ENCODE results near the gene KSR2.
"Not testable (repeated sequence)": the region's sequence is repeated elsewhere in the genome, so short reads cannot be mapped to it uniquely, and the experiment has no call there.

Gene KSR2

DNA sequence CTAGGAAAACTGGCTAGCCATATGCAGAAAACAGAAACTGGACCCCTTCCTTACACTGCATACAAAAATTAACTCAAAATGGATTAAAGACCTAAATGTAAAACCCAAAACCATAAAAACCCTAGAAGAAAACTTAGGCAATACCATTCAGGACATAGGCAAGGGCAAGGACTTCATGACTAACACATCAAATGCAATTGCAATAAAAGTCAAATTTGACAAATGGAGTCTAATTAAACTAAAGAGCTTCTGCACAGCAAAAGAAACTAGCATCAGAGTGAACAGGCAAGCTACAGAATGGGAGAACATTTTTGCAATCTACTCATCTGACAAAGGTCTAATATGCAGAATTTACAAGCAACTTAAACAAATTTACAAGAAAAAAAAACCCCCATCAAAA is 222.4 kb downstream of the KSR2 start:
- DNase-seq = not testable (repeated sequence)

DNA sequence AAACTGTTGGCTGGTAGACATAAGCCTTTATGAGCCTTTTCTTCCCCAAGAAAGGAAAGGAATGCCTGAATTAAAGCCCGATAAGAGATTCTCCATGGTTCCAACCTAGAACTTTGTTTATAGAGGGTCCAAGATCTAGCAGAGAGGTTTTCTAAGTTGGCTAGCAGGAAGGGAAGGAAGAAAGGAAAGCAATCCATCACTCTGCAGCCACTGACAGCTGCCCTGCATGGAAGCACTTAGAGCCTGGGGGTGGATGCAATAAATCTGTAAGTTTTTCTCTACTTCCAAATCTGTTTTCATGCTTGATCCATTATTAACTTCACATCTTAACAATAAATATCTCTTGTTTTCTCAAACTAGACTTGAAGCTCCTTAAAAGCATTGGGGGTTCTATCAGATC is 224.4 kb downstream of the KSR2 start:
- no peak for DNase-seq

DNA sequence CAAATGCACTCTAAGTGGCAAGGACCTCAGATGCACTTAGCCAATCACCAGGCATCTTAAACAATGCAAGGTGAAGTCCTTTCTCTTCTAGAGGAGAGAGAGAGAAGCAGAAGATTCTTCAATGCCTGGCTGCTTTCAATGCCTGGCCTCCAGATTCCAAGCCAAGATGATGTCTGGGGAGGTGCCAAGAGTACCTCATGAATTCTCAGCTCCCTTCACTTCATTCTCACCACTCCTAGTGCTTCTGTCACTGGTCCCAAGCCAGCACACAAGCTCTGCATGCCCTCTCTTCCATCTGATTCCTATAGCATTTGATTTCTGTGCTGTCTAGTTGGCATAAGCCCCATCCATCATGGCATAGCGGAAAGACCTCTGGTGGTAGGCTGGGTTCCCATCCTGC is 225.0 kb downstream of the KSR2 start:
- no peak for DNase-seq

DNA sequence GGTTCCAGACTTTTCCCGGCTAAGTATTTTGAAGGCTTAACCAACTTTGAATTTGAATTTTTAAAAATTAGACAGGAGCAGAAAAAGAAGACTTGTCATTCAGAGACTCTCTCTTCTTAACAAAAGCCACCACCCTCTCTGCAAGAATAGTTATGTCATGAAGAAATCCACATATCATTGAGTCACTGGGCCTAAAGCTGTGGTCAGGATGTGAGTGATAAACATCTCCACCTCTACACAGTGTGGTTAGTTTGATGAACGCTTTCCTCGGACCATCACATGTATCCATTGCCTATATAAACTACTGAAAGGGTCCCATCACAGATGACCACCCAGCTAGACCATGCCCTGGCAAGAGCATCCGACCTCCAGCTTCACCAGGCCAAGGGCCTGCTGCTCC is 226.1 kb downstream of the KSR2 start:
- no peak for DNase-seq

DNA sequence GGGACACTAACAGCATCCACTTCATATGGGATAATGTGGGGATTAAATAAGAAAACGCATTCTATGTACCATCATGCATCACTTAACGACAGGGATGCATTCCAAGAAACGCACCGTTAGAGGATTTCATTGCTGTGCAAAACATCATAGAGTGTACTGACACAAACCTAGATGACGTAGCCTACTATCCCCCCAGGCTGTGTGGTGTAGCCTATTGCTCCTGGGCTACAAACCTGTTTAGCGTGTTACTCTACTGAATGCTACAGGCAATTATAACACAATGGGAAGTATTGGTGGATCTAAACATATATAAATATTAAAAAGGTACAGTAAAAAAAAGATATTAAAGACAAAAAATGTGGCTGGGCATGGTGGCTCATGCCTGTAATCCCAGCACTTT is 230.6 kb downstream of the KSR2 start:
- no peak for DNase-seq

DNA sequence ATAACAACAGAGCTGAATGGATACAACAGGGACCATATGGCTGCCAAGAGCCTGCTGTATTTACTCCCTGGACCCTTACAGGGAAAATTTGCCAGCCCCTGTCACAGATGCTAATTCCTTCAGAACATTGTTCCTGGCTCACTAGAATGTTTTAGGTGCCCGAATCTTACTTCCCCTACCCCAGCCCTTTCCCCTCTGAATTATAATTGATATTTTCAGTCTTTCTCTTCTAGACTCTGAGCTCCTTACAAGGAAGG is 235.3 kb downstream of the KSR2 start:
- DNase-seq = no peak

DNA sequence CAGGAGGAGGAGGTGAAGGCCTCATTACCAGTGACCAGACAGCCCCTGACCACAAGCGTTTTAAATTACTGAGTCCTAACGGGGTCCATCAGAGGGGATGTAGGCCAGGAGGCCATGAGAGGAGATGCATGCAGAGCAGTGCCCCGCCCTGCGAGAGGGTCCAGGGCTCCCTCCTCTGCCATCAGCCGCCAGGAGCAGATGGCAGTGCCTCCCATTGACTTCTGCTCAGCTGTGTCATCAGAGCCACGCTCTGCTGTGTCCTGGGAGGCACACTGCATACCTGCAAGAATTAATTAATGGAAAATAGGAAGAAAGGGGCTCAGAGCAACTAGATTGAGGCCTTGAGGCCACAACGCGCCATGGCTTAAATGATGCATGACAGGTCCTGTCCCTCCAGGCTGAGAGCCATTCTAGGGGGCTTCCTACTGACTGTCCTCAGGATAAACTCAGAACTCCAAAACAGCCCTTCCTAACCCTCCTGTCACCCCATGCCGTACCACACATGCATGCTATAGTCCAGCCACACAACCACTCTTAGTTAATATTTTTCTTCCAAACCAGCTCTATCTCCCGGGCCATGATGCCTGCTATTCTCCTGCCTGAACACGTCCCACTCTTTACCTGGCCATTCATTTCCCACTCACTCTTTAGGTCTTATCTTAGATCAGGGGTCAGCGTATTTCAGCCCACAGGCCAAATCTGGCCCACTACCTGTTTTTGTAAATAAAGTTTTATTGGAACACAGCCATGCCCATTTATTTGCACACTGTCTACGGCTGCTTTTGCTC is 235.8 kb downstream of the KSR2 start:
- DNase-seq = no peak

DNA sequence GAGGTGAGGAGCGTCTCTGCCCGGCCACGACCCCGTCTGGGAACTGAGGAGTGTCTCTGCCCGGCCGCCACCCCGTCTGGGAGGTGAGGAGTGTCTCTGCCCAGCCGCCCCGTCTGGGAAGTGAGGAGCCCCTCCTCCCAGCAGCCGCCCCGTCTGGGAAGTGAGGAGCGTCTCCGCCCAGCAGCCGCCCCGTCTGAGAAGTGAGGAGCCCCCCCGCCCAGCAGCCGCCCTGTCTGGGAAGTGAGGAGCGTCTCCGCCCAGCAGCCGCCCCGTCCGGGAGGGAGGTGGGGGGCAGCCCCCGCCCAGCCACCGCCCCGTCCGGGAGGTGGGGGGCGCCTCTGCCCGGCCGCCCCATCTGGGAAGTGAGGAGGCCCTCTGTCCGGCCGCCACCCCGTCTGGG is 237.7 kb downstream of the KSR2 start:
- DNase-seq = not testable (repeated sequence)

DNA sequence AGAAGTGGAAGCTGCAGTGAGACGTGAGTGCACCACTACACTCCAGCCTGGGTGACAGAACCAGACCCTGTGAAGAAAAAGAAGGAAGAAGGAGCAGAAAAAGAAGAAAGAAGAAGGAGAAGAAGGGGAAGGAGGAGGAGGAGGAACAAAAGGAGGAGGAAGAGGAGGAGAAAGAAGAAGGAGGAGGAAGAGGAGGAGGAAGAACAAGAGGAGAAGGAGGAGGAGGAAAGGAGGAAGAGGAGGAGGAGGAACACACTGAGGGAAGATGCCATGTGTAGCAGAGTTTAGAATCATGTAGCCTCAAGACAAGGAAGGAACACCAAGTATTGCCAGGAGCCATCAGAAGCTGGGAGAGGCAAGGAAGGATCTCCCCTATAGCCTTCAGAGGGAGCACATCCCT is 241.5 kb downstream of the KSR2 start:
- no peak for DNase-seq

DNA sequence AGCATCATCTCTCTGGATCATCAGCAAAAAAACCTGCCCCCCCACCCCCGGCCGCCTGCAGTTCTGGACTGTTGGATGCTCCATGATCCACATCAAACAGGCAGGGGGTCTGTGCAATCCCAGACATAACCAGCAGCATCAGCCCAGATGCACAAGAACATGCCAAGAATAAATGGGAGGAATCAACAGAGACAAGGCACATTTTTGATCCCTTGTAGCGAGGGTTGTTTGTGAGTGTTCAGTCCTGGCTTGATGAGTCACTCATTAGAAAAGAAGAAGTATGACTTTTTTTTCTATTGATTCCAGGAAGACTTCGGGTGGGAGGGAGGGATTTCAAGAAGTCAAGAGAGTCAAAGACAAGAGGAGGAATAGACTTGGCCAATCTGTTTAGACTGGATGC is 244.2 kb downstream of the KSR2 start:
- DNase-seq = peak; percentile 55

DNA sequence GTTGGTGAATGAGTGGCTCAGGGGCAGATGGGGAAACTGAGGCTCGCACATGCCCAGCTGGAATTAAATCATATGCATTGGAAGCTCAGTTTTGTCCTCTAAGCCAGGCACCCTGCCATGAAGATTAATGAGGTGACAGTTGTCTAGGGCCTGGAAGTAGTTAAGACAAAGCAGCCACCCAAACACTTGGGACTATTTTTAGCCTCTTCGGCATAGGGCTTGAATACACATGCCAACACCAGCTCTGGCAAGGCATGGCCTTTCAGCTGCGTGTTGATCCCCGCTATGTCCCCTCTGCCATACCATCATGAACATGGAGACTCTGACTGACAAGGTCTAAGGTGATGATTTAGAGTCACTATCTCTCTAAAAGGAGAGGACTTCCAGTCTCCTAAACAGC is 250.2 kb downstream of the KSR2 start:
- peak; percentile 7 for DNase-seq

DNA sequence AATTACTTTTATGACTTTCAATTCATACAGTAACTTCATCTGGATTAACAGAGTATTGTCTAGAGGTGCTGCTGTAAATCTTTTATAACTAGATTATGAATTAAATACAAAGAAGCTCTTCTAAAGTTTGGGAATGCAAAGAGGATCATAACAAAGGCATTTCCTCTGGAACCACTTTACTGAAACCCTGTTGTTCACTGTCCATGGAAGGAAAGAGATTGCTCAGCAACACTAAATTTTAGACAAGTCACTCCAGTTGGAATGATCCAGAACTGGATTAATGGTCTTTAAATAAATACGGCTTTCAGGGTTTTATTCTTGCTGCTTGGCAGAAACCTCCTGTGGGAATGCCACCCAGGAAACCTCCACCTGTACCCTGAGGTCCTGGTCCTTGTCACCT is 250.6 kb downstream of the KSR2 start:
- peak; percentile 32 for DNase-seq

DNA sequence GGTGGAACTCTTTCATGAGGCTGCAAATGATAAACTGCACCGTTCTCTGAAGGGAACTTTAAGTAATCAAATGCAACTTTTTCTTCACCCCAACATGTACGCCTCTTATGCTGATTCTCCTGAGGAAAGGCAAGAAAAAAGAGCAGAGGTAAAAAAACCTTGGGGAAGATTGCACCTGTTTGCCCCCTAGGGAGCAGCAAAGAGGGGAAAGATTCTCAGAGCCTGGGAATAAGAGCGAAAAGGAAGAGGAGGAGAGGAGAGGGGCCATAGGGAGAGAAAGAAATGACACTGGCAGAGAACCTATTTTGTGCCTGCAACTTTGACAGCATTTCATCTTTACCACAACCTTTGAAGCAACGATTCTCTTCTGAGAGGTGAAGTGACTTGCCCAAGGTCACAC is 254.6 kb downstream of the KSR2 start:
- DNase-seq = no peak

DNA sequence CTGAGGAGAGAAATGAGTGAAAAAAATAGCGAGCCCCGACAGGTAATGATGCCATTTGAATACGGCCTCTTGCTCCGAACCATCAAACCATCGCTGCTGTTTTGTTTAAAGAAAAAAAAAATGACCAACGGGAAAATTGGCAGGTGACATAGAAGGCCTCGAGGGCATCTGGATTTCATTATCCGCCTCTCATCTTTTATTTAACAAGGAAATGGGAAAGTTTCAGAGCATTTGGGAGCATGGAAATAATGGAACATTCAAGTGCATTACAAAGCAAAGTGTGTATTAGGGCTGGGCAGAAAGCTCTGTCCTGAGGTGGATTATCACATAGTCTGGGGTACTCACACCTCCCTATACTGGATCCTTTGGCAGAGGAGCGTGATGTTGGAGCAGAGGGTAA is 258.7 kb downstream of the KSR2 start:
- no peak for DNase-seq

DNA sequence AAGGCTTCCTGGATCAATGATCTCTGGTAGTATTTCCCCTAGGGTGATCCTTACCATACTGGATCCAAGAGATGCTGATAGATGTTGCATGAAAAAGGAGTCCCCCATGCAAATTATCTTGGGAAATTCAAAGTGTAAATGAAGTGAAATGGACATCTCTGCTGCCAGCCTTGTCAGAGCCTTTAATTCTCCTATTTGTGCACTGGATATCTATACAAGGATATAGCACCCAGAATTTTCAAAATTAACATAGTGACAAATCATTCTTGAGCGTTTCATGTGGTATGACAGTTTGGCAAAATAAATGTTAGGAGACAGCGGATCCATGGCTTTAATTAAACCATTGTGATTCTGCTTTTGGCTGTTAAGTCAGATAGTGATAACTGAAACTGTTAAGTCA is 260.9 kb downstream of the KSR2 start:
- no peak for DNase-seq

DNA sequence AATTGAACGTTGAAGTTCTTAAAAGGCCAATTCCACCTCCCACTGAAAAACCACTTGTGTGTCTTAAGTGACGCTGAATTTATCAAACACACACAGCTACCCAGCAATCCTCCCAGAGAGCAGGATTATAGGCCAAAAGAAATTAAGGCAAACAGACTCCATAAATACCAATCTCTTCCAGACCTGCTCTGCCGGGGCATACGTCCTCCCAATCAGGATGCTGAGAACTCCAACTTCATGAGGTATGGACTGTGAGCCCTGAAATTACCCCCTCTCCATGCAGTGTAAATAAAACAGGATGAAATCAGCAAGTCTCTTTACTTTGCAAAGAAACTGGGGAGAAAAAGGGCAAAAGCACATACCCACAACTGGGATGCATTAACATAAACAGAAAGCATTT is 265.2 kb downstream of the KSR2 start:
- no peak for DNase-seq

DNA sequence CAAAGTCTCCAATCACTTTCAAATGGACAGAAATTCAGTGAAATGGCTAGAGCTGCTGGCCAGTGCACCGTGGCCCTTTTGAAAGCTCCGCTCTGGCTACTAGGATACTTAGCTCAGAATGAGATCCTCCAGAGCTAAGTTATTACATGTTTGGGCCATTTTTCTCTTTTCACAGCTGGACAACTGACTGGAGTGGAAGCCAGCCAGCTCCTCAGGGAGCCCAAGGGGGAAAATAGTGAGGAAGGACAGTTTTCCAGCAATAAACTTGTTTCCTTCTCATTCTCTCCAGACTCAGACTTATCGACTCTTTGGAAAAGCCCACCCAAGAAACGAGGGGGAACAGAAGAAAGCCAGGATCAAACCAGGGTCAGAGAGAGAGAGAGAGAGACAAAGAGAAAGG is 266.0 kb downstream of the KSR2 start:
- DNase-seq = no peak

DNA sequence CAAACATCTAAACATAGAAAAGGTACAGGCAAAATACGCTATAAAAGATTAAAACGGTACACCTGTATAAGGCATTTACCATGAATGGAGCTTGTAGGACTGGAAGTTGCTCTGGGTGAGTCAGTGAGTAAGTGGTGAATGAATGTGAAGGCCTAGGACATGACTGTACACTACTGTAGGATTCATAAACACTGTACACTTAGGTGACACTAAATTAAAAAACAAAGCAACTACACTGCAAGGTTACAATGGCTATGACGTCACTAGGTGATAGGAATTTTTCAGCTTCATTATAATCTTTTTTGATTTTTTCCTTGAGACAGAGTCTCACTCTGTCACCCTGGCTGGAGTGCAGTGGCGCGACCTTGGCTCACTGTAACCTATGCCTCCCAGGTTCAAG is 269.2 kb downstream of the KSR2 start:
- no peak for DNase-seq

DNA sequence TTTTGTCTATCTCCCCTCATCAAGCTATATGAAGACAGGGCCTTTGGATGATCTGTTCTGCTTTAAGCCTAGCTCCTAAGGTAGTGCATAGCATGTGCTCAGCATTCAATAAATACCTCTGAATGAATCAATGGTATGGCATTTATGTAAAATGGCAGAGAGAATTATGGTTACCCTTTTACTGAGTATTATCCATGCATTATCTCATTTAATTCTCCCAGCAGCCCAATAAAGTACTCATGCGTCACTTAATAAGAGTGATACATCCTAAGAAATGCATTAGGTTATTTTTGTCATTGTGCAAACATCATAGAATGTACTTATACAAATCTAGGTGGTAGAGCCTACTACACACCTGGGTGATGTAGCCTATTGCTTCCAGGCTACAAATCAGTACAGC is 269.7 kb downstream of the KSR2 start:
- no peak for DNase-seq

DNA sequence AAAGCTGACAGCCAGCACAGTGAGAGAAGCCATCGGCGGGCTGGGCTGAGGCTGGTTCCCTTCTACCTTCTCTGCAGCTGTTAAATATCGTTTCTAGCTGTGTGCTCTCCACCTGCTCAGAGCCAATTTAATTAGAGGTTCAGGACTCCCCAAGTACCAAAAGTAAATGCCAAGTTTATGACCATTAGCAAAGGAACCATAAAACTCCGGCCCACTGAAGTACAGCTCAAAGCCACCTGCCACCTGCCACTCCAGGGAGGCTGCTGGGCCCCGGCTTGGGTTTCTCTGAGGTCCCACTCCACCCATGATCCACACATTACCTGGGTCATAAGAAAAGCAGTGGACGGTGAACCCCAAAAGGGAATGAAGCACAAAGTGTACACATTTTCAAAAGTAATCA is 272.8 kb downstream of the KSR2 start:
- DNase-seq = no peak

DNA sequence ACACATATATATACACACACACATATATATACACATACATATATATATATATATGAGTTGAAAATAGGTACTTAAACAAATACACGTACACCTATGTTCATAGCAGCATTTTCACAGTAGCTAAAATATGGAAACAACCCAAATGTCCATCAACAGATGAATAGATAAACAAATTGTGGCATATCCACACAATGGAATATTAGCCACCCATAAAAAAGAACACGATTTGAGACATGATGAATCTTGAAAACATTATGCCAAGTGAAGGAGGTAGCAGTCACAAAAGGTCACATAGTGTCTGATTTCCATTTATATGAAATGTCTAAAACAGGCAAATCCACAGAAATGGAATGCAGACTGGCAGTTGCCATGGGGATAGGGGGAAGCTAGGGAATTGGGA is 276.3 kb downstream of the KSR2 start:
- DNase-seq = no peak

DNA sequence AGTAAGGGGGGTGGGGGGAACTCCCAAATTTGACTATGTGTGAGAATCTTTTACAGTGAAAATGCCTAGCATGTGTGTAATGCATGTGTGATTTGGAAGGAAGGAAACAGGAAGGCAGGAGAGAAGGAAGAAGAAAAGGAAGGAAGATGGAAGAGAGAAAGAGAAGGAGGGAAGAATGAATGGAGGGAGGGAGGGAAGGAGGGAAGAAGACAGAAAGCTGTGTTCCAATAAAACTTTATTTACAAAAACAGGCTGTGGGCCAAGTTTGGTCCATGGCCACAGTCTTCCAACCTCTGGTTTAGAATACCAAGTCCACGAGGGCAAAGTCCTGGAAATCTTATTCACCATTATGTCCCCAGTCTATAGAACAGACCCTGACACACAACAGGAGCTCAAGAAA is 278.9 kb downstream of the KSR2 start:
- no peak for DNase-seq

DNA sequence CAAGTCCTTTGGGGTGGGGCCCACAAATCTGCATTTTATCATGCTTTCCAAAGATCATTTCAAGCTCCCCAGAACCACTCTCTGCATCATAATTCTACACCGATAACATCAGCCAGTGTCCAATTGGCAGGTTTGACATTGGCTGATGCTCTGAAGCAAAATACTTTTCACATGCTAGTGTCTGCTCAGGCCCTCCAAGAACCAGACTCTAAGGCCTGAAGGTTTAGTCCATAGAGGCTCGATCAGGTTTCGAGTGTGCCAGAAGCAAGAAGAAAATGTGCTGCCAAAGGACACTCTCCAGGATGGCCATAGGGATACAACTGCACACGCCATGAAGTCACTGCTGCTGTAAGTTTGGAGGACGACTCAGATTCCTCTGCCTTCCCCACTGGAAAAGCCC is 280.3 kb downstream of the KSR2 start:
- no peak for DNase-seq

DNA sequence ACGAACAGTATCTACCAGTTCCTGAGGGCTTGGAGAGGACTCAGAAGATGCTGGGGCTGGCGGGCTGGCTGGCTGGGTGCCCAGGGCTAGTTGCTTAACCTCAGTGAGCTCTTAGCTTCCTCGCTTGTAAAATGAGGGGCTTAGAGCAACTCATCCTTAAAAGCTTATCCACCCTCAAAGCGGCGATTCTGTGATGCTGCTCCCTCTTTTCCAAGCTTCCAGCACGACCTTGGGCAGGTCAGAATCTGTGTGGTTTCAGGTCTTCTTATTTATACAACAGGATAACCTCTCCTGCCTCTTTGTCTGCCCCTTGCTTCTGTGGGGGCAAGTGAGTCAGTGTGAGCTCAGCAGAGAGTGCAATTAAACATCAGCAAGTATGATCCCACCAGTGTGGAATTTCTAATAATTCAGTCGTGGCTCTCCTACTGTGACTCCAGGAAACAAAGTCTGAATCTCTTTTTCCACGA is 281.8 kb downstream of the KSR2 start:
- DNase-seq = peak; percentile 90

DNA sequence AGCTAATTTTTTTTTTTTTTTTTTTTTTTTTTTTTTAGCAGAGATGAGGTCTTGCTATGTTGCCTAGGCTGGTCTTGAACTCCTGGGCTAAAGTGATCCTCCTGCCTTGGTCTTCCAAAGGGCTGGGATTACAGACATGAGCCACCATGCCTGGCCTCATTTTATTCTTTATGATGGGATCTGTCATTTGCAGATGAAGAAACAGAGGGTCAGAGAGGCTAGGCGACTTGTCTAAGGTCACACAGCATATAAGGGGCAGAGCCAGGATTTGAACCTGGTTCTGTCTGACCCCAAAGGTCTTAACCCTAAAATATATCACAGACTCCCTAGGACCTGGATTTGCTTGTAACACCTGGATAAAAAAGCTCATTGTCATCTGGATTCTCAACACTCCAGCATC is 282.6 kb downstream of the KSR2 start:
- DNase-seq = no peak
